ENCODE data around the gene SERHL2. TPM values are rescaled to one million over a fixed set of nuclear protein-coding genes. Genes with fewer than 3 reads are reported as not detected.
"Not testable (repeated sequence)": the region's sequence is repeated elsewhere in the genome, so short reads cannot be mapped to it uniquely, and the experiment has no call there.

The SERHL2 gene
- total RNA-seq, 1 donor from 2014 or later: 4.4 TPM

- intact Hi-C loops (cut with DNase I): no loop called here
- TF ChIP-seq POLR2A (IDR thresholded peaks at IDR 0.05) (peak in 1 of 2 donors; percentile 75), POLR2AphosphoS5 (IDR thresholded peaks at IDR 0.05; ENCODE audit: insufficient read depth in 1 of 2, low read depth in 1 of 2) (peak; percentile 87 to 89)
- TF ChIP-seq, protein P1, sequence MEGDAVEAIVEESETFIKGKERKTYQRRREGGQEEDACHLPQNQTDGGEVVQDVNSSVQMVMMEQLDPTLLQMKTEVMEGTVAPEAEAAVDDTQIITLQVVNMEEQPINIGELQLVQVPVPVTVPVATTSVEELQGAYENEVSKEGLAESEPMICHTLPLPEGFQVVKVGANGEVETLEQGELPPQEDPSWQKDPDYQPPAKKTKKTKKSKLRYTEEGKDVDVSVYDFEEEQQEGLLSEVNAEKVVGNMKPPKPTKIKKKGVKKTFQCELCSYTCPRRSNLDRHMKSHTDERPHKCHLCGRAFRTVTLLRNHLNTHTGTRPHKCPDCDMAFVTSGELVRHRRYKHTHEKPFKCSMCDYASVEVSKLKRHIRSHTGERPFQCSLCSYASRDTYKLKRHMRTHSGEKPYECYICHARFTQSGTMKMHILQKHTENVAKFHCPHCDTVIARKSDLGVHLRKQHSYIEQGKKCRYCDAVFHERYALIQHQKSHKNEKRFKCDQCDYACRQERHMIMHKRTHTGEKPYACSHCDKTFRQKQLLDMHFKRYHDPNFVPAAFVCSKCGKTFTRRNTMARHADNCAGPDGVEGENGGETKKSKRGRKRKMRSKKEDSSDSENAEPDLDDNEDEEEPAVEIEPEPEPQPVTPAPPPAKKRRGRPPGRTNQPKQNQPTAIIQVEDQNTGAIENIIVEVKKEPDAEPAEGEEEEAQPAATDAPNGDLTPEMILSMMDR (IDR thresholded peaks at IDR 0.05): no peak
- Histone ChIP-seq H3K36me3 (peaks cover 0 to 12% of the 10 kb centered on the region in 2 donors), H3K9me3 (no peaks in the 10 kb centered on the region), H3K27me3 (no peaks in the 10 kb centered on the region), H3K4me1 (peaks cover 77% of the 10 kb centered on the region), H3K4me3 (peak overlapping the region; percentile 56 to 71), H3K27ac (peak overlapping the region; percentile 94)
- DNase-seq (ENCODE audit: extremely low spot score in 2 of 2): no peak
Observed at GRCh38 chr22:42615092-42615859, 61.5 kb downstream of the SERHL2 start.

- H3K27me3 ChIP-seq; intact Hi-C loops (cut with DNase I); H3K9me3 ChIP-seq; DNase-seq (ENCODE audit: extremely low spot score in 2 of 2): not testable (repeated sequence)
- peak overlapping the region; percentile 56 to 71 for H3K4me3 ChIP-seq
- H3K4me1 ChIP-seq: peaks cover 77% of the 10 kb centered on the region
- H3K27ac ChIP-seq: peak overlapping the region; percentile 94
- H3K36me3 ChIP-seq: peaks cover 0 to 12% of the 10 kb centered on the region in 2 donors
Observed at GRCh38 chr22:42615860-42616175, 62.1 kb downstream of the SERHL2 start.

GRCh38 chr22:42617155-42617983, 63.6 kb downstream of the SERHL2 start:
- H3K27ac ChIP-seq: peak overlapping the region; percentile 94
- no peaks in the 10 kb centered on the region for H3K27me3 ChIP-seq
- peaks cover 0 to 12% of the 10 kb centered on the region in 2 donors for H3K36me3 ChIP-seq
- intact Hi-C loops (cut with DNase I): no loop called here
- DNase-seq (ENCODE audit: extremely low spot score in 2 of 2): no peak
- H3K4me1 ChIP-seq: peaks cover 77% of the 10 kb centered on the region
- H3K9me3 ChIP-seq: no peaks in the 10 kb centered on the region
- peak in 1 of 2 donors; percentile 26 for TF ChIP-seq POLR2AphosphoS5 (IDR thresholded peaks at IDR 0.05; ENCODE audit: insufficient read depth in 1 of 2, low read depth in 1 of 2)
- TF ChIP-seq, protein P1 (IDR thresholded peaks at IDR 0.05): no peak
- H3K4me3 ChIP-seq: no peak overlapping the region

GRCh38 chr22:42619261-42620063, 65.7 kb downstream of the SERHL2 start:
- Histone ChIP-seq H3K9me3 (no peaks in the 10 kb centered on the region), H3K4me1 (peaks cover 74% of the 10 kb centered on the region), H3K27ac (peak overlapping the region; percentile 88), H3K27me3 (no peaks in the 10 kb centered on the region), H3K4me3 (no peak overlapping the region), H3K36me3 (peaks cover 0 to 25% of the 10 kb centered on the region in 2 donors)
- TF ChIP-seq POLR2AphosphoS5 (IDR thresholded peaks at IDR 0.05; ENCODE audit: insufficient read depth in 1 of 2, low read depth in 1 of 2) (peak in 1 of 2 donors; percentile 45), POLR2A (IDR thresholded peaks at IDR 0.05) (no peak)
- TF ChIP-seq, protein P1 (IDR thresholded peaks at IDR 0.05): no peak
- no peak for DNase-seq (ENCODE audit: extremely low spot score in 2 of 2)
- intact Hi-C loops (cut with DNase I): no loop called here

DNA sequence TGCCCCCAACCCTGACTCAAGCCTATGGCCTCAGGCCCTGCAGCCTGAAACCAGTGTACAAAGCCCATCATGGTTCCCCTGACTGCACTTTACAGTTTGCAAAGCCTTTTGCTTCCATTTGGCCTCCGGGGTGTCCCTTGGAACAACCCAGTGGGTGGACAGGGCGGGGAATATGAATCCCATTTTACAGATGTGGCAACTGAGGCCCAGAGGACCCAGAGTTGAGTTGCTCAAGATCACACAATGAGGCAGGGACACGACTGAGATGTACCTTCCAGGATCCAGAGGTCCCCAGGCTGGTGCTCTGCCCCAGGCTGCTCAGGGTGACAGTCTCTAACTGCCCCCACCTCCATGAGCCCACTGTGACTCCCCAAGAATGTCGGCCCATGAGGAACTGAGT, 66.3 kb downstream of the SERHL2 start:
- H3K36me3 ChIP-seq: peaks cover 0 to 30% of the 10 kb centered on the region in 2 donors
- TF ChIP-seq POLR2AphosphoS5 (IDR thresholded peaks at IDR 0.05; ENCODE audit: insufficient read depth in 1 of 2, low read depth in 1 of 2) (no peak), POLR2A (IDR thresholded peaks at IDR 0.05) (no peak)
- TF ChIP-seq, protein P1 (IDR thresholded peaks at IDR 0.05): no peak
- intact Hi-C loops (cut with DNase I): no loop called here
- H3K4me1 ChIP-seq: peaks cover 78% of the 10 kb centered on the region
- H3K27ac ChIP-seq: peak overlapping the region; percentile 88
- no peaks in the 10 kb centered on the region for H3K27me3 ChIP-seq
- H3K9me3 ChIP-seq: no peaks in the 10 kb centered on the region
- DNase-seq (ENCODE audit: extremely low spot score in 2 of 2): no peak
- H3K4me3 ChIP-seq: no peak overlapping the region

All from vagina (tissue), 2 donors.